ENCODE data around the gene ARHGEF25.
"Not testable (repeated sequence)": the region's sequence is repeated elsewhere in the genome, so short reads cannot be mapped to it uniquely, and the experiment has no call there.

The ARHGEF25 gene

DNA sequence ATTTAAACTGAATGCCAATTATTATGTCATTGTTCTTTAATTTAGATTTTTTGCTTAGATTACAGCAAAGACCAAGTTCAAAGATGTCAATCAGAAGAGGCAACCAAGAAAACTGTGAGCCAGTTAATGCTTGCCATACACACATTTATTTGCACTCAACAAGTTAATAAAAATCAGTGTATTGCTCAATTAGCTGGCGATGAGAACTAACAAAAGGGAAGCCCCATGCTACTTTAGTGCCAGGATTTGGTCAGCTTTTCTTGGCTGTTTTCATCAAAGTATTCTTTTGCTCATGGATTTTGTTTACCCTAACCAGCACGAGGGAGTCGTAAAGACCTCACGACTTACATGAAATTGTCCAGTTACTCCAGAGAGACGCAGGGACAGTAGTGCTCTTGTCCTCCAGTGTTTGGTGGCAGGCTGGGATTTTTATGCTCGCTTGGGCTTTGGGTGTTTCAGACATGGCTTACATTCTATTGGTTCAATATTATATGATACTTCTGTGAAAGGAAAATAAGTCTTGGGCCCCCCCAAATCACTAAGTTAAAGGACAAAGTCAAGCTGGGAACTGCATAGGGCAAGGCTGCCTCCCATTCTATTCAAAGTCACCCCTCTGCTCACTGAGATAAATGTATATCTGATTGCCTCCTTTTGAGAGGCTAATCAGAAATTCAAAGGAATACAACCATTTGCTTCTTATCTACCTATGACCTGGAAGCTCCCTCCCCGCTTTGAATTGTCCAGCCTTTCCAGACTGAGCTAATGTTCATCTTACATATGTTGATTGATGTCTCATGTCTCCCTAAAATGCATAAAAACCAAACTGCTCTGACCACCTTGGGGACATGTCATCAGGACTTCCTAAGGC, 29.2 kb downstream of the ARHGEF25 start:
- DNase-seq = no peak

DNA sequence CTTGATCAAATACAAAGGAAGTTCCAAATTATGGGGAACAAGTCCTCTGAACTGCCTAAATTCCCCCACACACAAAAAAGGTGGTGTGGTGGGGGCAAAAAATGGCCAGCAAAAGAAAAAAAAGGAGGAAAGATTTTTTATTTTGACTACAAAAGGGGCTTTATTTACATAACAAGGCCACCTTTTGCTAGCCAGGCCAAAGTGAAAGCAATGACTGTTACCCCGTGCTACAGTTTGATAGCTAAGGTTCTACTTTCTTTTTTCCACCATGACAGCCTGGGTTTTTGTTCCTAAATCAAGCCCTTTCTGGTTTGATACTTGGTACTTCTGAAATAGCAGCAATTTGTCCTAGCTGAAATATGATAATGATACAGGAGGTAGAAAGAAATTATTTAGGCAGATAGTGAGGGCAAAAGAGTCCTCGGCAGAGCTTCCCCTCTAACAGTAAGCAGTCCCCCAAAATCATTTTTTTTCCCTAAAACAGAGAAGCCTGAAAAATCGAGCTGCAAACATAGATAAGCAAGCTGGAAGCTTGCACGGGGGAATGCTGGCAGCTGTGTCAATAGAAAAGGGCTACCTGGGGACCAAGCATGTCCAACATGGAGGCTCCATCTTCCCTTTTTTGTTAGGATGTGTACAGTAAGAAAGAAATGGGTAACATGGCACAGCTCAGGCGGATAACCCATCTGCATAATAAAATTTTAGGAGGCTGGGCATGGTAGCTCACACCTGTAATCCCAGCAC, 30.6 kb downstream of the ARHGEF25 start:
- DNase-seq = no peak

DNA sequence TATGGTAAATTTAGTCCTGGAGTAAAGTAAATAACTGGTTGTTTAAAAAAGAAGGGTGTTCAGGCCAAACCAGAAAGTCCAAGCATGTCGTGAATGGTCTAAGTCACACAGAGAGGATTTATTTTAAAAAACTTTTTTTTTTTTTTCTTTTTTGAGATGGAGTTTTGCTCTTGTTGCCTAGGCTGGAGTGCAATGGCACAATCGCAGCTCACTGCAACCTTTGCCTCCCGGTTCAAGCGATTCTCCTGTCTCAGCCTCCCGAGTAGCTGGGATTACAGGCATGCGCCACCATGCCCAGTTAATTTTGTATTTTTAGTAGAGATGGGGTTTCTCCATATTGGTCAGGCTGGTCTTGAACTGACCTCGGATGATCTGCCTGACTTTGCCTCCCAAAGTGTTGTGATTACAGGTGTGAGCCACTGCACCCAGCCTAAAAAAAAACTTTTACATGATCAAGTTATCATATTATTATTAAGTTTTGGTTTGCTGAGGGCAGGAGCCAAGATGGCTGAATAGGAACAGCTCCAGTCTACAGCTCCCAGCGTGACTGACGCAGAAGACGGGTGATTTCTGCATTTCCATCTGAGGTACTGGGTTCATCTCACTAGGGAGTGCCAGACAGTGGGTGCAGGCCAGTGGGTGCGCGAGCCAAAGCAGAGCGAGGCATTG, 34.9 kb downstream of the ARHGEF25 start:
- DNase-seq = not testable (repeated sequence)

DNA sequence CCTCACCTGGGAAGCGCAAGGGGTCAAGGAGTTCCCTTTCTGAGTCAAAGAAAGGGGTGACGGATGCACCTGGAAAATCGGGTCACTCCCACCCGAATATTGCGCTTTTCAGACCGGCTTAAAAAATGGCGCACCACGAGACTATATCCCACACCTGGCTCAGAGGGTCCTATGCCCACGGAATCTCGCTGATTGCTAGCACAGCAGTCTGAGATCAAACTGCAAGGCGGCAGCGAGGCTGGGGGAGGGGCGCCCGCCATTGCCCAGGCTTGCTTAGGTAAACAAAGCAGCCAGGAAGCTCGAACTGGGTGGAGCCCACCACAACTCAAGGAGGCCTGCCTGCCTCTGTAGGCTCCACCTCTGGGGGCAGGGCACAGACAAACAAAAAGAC, 35.4 kb downstream of the ARHGEF25 start:
- not testable (repeated sequence) for DNase-seq

DNA sequence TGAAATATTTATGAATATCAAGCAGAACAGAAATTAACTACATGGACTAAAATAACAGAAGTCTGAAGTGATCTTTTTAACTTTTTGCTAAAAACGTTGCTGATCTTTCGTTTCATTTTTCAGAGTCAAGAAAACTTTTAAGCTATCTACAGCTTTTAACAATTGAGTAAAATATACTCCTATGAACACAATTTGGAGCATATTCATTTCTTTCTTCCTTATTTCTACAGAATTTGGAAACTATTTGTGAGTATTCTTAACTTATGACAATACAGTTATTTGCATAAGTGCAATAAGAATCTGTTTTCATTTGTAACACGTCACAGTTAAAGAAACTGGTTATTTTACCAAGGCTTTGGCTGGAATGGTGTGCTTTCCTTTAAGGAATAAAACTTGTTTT, 42.8 kb downstream of the ARHGEF25 start:
- no peak for DNase-seq

DNA sequence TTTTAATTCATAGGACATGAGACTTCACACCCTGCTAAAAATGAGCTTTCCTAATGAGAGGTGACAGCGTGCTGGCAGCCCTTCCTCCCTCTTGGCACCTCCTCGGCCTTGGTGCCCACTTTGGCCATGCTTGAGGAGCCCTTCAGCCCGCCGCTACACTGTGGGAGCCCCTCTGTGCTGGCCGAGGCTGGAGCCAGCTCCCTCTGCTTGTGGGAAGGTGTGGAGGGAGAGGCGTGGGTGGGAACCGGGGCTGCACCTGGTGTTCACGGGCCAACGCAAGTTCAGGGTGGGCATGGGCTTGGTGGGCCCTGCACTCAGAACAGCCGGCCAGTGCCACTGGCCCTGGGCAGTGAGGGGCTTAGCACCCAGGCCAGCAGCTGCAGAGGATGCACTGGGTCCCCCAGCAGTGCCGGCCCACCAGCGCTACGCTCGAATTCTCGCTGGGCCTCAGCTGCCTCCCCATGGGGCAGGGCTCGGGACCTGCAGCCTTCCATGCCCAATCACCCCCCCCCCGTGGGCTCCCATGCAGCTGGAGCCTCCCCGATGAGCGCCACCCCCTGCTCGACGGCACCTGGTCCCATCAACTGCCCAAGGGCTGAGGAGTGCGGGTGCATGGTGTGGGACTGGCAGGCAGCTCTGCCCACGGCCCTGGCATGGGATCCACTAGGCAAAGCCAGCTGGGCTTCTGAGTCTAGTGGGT, 44.5 kb downstream of the ARHGEF25 start:
- DNase-seq = no peak

DNA sequence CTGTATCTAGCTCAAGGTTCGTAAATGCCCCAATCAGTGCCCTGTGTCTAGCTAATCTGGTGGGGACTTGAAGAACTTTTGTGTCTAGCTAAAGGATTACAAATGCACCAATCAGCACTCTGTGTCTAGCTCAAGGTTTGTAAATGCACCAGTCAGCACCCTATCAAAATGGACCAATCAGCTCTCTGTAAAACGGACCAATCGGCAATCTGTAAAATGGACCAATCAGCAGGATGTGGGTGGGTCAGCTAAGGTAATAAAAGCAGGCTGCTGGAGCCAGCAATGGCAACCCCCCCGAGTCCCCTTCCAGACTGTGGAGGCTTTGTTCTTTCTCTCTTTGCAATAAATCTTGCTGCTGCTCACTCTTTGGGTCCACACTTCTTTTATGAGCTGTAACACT, 45.2 kb downstream of the ARHGEF25 start:
- not testable (repeated sequence) for DNase-seq

DNA sequence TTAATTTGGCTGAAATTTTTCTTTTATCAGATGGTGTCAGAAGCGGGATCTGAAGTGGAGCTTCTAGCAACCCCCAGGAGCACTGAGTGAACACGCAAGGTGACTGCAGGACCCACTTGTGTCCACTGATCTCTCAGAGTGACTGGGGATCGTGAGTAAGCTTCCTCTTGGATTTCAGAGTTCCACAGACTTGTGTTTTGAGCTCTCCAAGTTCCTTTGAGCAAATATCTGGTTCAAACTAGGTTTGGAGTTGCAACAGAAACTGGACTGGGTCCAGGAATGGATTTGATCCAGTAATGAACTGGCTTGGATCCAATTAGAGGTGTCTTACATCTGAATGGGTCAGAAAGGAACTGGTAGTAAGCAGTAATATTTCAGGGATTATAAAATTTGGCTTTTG, 46.5 kb downstream of the ARHGEF25 start:
- no peak for DNase-seq

DNA sequence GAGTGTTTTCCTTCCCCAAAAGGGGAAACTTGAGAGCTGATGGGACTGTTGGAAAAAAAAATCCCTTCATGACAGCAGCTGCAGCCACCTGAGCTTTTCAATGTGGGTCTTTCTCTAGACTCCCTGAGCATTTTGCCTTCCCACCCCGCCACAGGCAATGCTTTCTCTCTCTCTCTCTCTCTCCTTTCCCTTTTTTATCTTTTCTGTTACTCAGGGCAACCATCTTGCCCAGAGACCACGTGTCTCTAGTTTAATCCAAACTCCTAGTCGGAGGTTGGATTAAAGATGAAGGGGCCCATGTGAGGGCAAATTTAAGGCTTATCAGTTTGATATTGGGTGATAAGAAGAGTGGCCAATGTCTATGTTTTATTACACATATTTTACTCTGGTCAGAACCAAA, 47.7 kb downstream of the ARHGEF25 start:
- DNase-seq = no peak

DNA sequence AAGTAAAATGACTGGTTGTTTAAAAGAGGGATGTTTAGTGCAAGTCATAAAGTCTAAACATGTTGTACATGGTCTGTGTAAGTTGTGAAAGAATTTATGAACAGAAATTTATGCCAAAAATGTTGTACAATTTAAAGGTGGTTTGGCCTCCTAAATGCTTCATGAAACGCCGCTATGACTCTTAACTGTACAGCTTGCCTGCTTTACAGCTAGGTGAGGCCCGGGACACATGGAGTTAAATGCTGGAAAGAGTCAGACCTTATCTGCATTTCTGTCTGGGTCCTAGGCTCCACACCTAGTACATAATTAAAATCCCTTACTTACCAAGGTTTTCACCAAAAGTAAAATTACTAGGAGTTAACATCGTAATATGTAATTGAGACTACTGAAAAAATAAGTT, 50.1 kb downstream of the ARHGEF25 start:
- DNase-seq = no peak

DNA sequence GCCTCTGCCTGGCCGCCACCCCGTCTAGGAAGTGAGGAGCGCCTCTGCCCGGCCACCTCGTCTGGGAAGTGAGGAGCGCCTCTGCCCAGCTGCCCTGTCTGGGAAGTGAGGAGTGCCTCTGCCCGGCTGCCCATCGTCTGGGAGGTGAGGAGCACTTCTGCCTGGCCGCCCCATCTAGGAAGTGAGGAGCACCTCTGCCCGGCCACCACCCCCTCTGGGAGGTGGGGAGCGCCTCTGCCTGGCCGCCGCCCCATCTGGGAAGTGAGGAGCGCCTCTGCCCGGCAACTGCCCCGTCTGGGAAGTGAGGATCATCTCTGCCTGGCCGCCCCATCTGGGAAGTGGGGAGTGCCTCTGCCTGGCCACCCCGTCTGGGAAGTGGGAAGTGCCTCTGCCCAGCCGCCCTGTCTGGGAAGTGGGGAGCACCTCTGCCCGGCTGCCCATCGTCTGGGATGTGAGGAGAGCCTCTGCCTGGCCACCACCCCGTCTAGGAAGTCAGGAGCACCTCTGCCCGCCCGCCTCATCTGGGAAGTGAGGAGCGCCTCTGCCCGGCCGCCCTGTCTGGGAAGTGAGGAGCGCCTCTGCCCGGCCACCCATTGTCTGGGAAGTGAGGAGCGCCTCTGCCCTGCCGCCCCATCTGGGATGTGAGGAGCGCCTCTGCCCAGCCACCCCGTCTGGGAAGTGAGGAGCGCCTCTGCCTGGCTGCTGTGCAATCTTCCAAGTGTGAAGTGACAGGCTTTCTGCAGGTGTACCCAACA, 54.0 kb downstream of the ARHGEF25 start:
- DNase-seq = not testable (repeated sequence)

All from activated CD4-positive, alpha-beta T cell treated with anti-CD3 and anti-CD28 coated beads, Interleukin-10, Interleukin-2, amounts not matched to agents 100 ng/mL and 50 ng/mL, durations not matched to agents 16 hours and 8 hours (primary cell).